OCI-LY3 (cell line): Measurements from ENCODE around the gene SMIM14.

Experiments used
- CTCF ChIP-seq: fragments of 200-600, 300-600 bp; sonication (generic); IDR thresholded peaks from 2 replicates; pipeline ENCODE4 v1.5.1; 2014; ENCODE audit warnings: antibody characterized with exemption, low read length, low read depth
- EZH2phosphoT487 ChIP-seq: fragments of 200-600 bp; shearing (Covaris generic); IDR thresholded peaks from 2 replicates; pipeline ENCODE4 v1.6.1; 2018; ENCODE audit warnings: antibody characterized with exemption, mixed run types, low read depth

- TF ChIP-seq CTCF: no peak
- TF ChIP-seq EZH2phosphoT487: no peak
These were observed 47.3 kb upstream of the SMIM14 start for GRCh38 chr4:39685990-39686389.
